Gastroesophageal sphincter (tissue), 4 donors: Measurements from ENCODE around the gene MBNL3. TPM values are rescaled to one million over a fixed set of nuclear protein-coding genes. Genes with fewer than 3 reads are reported as not detected.

Source experiments
- ATAC-seq: fragments of 150-250 bp; one replicate; pipeline ENCODE4 v1.9.1; 2016; ENCODE audit warnings: mild to moderate bottlenecking, moderate library complexity
- H3K27ac ChIP-seq, 4 donors: fragments of 200-600 bp; sonication (generic) in 3 of 4; 1 replicate in 3 of 4; 2 replicates in 1 of 4; pipeline ENCODE4 v1.5.1; 2016 to 2019
- H3K27me3 ChIP-seq: fragments of 200-600 bp; sonication (generic); one replicate; pipeline ENCODE4 v1.5.1; 2019
- H3K36me3 ChIP-seq, 2 donors: fragments of 200-600 bp; sonication (generic); one replicate each; pipeline ENCODE4 v1.5.1; 2019; ENCODE audit warnings: control low read depth in 1 of 2
- H3K4me1 ChIP-seq, 3 donors: fragments of 200-600 bp; sonication (generic); 1 replicate in 2 of 3; 2 replicates in 1 of 3; pipeline ENCODE4 v1.5.1; 2016 to 2019; ENCODE audit warnings: control low read depth in 2 of 3
- H3K4me3 ChIP-seq, 2 donors: fragments of 200-600 bp; sonication (generic); one replicate each; pipeline ENCODE4 v1.5.1; 2019; ENCODE audit warnings: mild to moderate bottlenecking in 1 of 2, moderate library complexity in 1 of 2
- H3K9me3 ChIP-seq, 3 donors: fragments of 200-600 bp; sonication (generic); one replicate each; pipeline ENCODE4 v1.5.1; 2017 to 2019; ENCODE audit warnings: control low read depth in 2 of 3
- CTCF ChIP-seq, 4 experiments: fragments of 200-600 bp in 2 of 4; fragments of 450-650 bp in 2 of 4; sonication (generic) in 1 of 4; IDR thresholded peaks; one replicate each; pipeline ENCODE4 v1.5.1; 2017 to 2019; ENCODE audit warnings: antibody characterized with exemption in 4 of 4, mild to moderate bottlenecking in 2 of 4, moderate library complexity in 2 of 4
- EP300 ChIP-seq: sonication (generic); formaldehyde crosslinking; IDR thresholded peaks from one replicate; pipeline ENCODE4 v1.6.1; 2017; ENCODE audit warnings: antibody characterized with exemption, mild to moderate bottlenecking
- POLR2A ChIP-seq, 2 donors: fragments of 450-650 bp; IDR thresholded peaks; one replicate each; pipeline ENCODE4 v1.6.1; 2017; ENCODE audit warnings: antibody characterized with exemption in 2 of 2, mild to moderate bottlenecking in 2 of 2, moderate library complexity in 1 of 2
- POLR2AphosphoS5 ChIP-seq: sonication (generic); formaldehyde crosslinking; IDR thresholded peaks from one replicate; pipeline ENCODE4 v1.6.1; 2017; ENCODE audit warnings: antibody characterized with exemption
- WGBS, 2 donors: methylation state at CpG; one replicate each; pipeline ENCODE4 v1.1.5; 2018; ENCODE audit warnings: low coverage in 1 of 2; 5-methylcytosine and 5-hydroxymethylcytosine counted together
- total RNA-seq, 4 donors: library from RNA; depleted of rRNA; stranded (reverse); fragments of >200 nt; gene quantifications; one replicate each; pipeline ENCODE4 v1.1.0, GENCODE V29; 2016

MBNL3 gene
- total RNA-seq, 4 donors from 2014 or later = 3.9 to 13.5 (median 5.5) TPM

GRCh38 chrX:132353430-132353829 lies 135.4 kb downstream of the MBNL3 start:
- Histone ChIP-seq H3K4me3 (no peak overlapping the region), H3K36me3 (no peaks in the 10 kb centered on the region), H3K4me1 (no peaks in the 10 kb centered on the region), H3K9me3 (no peaks in the 10 kb centered on the region), H3K27ac (no peak overlapping the region), H3K27me3 (no peaks in the 10 kb centered on the region)
- TF ChIP-seq POLR2A (IDR thresholded peaks at IDR 0.05) (no peak), EP300 (no peak), CTCF (IDR thresholded peaks at IDR 0.05) (no peak), POLR2AphosphoS5 (no peak)
- 87 to 91% methylated on average over 4 to 5 of the region's 5 CpGs for WGBS, 2 donors
- no peak for ATAC-seq

- Histone ChIP-seq H3K4me1 (no peaks in the 10 kb centered on the region), H3K4me3 (no peak overlapping the region), H3K36me3 (no peaks in the 10 kb centered on the region), H3K27ac (no peak overlapping the region), H3K9me3 (no peaks in the 10 kb centered on the region), H3K27me3 (no peaks in the 10 kb centered on the region)
- no peak for ATAC-seq
- WGBS, 2 donors = 100% methylated on average over 2 of the region's 2 CpGs
- no peak for TF ChIP-seq EP300
- no peak for TF ChIP-seq POLR2AphosphoS5
- no peak for TF ChIP-seq CTCF (IDR thresholded peaks at IDR 0.05)
- TF ChIP-seq POLR2A (IDR thresholded peaks at IDR 0.05) = no peak
Observed at GRCh38 chrX:132336172-132336571, 152.7 kb downstream of the MBNL3 start.

GRCh38 chrX:132333351-132333750 lies 155.5 kb downstream of the MBNL3 start:
- H3K27me3 ChIP-seq = no peaks in the 10 kb centered on the region
- no peaks in the 10 kb centered on the region for H3K4me1 ChIP-seq
- TF ChIP-seq POLR2A (IDR thresholded peaks at IDR 0.05) = no peak
- no peak for TF ChIP-seq EP300
- no peak for TF ChIP-seq CTCF (IDR thresholded peaks at IDR 0.05)
- TF ChIP-seq POLR2AphosphoS5 = no peak
- ATAC-seq = no peak
- H3K27ac ChIP-seq = no peak overlapping the region
- WGBS, 2 donors = 64 to 90% methylated on average over 4 of the region's 4 CpGs
- H3K36me3 ChIP-seq = no peaks in the 10 kb centered on the region
- no peak overlapping the region for H3K4me3 ChIP-seq
- H3K9me3 ChIP-seq = no peaks in the 10 kb centered on the region

- no peak for ATAC-seq
- Histone ChIP-seq H3K4me3 (no peak overlapping the region), H3K9me3 (no peaks in the 10 kb centered on the region), H3K27me3 (no peaks in the 10 kb centered on the region), H3K27ac (no peak overlapping the region), H3K4me1 (no peaks in the 10 kb centered on the region), H3K36me3 (no peaks in the 10 kb centered on the region)
- no peak for TF ChIP-seq CTCF (IDR thresholded peaks at IDR 0.05)
- TF ChIP-seq EP300 = no peak
- no peak for TF ChIP-seq POLR2AphosphoS5
- no peak for TF ChIP-seq POLR2A (IDR thresholded peaks at IDR 0.05)
- WGBS, 2 donors = 74 to 79% methylated on average over 3 of the region's 3 CpGs
Observed at GRCh38 chrX:132331532-132331931, 157.3 kb downstream of the MBNL3 start.

GRCh38 chrX:132331000-132331399 lies 157.8 kb downstream of the MBNL3 start:
- H3K9me3 ChIP-seq = no peaks in the 10 kb centered on the region
- TF ChIP-seq POLR2AphosphoS5 = no peak
- H3K36me3 ChIP-seq = no peaks in the 10 kb centered on the region
- H3K27ac ChIP-seq = no peak overlapping the region
- no peaks in the 10 kb centered on the region for H3K4me1 ChIP-seq
- no peak for ATAC-seq
- no peak overlapping the region for H3K4me3 ChIP-seq
- H3K27me3 ChIP-seq = no peaks in the 10 kb centered on the region
